ENCODE measurements around the gene ARPC1A.
"Not testable (repeated sequence)": the region's sequence is repeated elsewhere in the genome, so short reads cannot be mapped to it uniquely, and the experiment has no call there.

Gene ARPC1A

DNA sequence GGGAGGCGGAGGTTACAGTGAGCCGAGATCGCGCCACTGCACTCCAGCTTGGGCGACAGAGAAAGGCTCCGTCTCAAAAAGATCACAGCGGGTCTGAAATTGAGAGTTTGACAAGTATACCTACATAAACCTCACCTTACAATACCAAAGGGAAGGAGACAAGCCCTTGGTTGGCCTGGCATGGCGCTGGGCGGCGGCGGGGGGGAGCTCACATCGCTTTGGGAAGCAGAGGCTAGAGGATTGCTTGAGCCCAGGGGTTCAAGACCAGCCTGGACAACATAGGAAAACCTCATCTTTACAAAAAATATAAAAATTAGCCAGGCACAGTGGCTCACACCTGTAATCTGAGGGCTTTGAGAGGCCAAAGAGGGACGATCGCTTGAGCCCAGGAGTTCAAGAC is 1.1 kb upstream of the ARPC1A start:
- no peak for DNase-seq

- DNase-seq, result no peak
Observed at GRCh38 chr7:99325001-99325493, 651 bp upstream of the ARPC1A start.

GRCh38 chr7:99326408-99326782 is 697 bp downstream of the ARPC1A start:
- no peak for DNase-seq

DNA sequence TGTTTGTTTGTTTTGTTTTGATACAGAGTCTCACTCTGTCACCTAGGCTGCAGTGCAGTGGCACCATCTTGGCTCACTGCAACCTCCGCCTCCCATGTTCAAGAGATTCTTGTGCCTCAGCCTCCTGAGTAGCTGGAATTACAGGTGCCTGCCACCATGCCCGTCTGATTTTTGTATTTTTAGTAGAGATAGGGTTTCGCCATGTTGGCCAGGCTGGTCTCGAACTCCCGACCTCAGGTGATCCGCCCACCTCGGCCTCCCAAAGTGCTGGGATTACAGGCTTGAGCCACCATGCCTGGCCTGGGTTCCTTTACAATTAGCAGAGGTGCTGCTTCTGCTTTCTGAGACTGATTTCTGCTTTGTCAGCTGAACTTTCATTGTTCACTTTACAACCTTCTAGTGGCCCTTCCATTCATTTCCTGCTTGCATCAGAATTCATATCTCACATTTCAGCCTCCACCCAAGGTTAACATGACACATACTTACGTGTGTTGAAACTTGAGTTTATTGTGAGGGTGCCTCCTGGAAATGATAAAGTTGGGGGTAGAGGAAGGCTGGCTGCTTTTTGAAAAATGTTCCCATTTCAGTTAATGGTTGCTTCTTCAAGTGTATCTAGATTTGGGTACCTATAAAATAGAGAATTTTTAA is 4.7 kb downstream of the ARPC1A start:
- DNase-seq, result not testable (repeated sequence)

DNA sequence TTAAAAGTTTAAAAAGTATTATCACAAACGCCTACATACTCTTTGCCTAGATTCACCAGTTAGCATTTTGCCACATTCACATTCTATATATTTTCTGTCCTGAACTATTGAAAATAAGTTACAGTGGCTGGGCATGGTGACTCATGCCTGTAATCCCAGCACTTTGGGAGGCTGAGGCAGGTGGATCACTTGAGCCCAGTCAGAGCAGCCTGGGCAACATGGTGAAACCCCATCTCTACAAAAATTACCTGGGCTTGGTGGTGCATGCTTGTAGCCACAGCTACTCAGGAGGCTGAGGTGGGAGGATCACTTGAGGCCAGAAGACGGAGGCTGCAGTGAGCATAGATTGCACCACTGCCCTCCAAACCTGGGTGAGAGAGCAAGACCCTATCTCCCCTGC is 5.3 kb downstream of the ARPC1A start:
- DNase-seq, result no peak

- no peak for DNase-seq
Observed at GRCh38 chr7:99339595-99339994, 13.9 kb downstream of the ARPC1A start.

- no peak for DNase-seq
Observed at GRCh38 chr7:99340659-99341058, 15.0 kb downstream of the ARPC1A start.

GRCh38 chr7:99344061-99344647 is 18.5 kb downstream of the ARPC1A start:
- no peak for DNase-seq

GRCh38 chr7:99350641-99351040 is 24.9 kb downstream of the ARPC1A start:
- DNase-seq, result not testable (repeated sequence)

- DNase-seq, result no peak
Observed at GRCh38 chr7:99352247-99352646, 26.5 kb downstream of the ARPC1A start.

- no peak for DNase-seq
Observed at GRCh38 chr7:99355098-99355497, 29.4 kb downstream of the ARPC1A start.

GRCh38 chr7:99357701-99358490 is 32.2 kb downstream of the ARPC1A start:
- no peak for DNase-seq

DNA sequence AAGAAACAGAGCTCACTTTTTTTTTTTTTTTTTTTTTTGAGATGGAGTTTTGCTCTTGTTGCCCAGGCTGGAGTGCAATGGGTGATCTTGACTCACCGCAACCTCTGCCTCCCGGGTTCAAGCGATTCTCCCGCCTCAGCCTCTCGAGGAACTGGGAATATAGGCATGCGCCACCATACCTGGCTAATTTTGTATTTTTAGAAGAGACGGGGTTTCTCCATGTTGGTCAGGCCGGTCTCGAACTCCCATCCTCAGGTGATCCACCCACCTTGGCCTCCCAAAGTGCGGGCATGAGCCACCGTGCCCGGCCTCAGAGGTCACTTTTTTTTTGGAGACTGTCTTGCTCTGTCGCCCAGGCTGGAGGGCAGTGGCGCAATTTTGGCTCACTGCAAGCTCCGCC is 32.8 kb downstream of the ARPC1A start:
- DNase-seq, result not testable (repeated sequence)

DNA sequence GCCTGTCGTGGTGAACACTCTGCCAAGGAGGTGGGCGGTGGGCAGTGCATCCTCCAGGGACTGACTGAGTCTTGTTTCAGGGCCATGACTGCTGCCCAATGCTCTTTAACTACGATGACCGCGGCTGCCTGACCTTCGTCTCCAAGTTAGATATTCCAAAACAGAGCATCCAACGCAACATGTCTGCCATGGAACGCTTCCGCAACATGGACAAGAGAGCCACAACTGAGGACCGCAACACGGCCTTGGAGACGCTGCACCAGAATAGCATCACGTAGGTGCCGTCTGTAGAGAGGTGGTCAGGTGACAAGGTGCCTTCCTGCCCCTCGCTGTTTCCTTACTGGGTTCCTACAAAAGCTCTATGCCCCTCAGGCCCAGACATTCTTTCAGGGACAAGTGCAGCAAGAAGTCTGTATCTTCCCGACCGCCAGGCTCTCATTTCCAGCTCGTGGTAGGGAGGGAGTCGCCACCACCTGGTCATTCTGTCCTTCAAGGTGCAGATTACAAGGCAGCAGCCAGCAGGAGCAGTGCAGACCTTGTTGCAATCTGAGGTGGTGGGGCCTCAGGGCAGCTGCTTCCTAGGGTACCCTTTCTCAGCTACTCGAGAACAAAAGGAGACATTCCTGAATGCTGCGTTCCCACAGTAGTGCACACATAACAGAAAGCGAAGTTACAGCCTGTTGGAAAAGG is 33.9 kb downstream of the ARPC1A start:
- no peak for DNase-seq

GRCh38 chr7:99362801-99363200 is 37.1 kb downstream of the ARPC1A start:
- DNase-seq, result no peak

DNA sequence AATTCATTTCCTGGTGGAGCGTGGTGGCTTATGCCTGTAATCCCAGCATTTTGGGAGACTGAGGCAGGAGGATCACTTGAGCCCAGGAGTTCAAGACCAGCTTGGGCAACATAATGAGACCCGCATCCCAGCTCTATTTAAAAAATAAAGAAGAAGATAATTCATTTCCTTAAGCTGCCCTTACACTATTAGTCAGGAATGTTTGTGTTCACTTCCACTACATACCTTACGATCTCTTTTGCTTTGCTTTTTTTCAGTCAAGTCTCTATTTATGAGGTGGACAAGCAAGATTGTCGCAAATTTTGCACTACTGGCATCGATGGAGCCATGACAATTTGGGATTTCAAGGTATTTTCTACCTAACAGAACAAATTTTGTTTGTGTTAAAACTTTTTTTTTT is 37.6 kb downstream of the ARPC1A start:
- no peak for DNase-seq

GRCh38 chr7:99365318-99366141 is 39.8 kb downstream of the ARPC1A start:
- DNase-seq, result no peak

GRCh38 chr7:99366646-99367045 is 40.9 kb downstream of the ARPC1A start:
- DNase-seq, result no peak

DNA sequence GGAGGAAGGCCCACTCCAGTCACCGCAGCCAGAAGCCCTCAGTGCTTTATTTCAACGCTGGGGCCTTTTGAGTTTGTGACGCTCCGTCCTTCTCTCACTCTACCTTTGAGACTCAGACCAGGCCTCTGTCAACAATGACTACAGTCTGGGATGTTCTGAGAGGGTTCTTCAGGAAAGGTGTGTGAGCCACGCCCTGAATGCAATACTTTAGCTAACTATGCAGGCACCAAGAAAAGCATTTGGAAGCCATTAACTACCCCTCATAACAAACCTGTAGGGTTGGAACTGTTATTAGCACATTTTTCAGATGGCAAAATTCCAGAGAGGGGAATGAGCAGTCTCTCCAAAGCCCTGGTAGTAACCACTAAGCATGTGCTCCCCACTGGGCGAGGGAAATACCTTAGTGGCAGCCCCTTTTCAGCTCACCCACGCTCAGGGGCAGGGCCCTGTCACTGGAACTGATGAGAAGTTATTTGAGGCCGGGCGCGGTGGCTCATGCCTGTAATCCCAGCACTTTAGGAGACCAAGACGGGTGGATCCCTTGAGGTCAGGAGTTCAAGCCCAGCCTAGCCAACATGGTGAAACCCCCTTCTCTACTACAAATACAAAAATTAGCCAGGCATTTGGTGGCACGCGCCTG is 43.2 kb downstream of the ARPC1A start:
- DNase-seq, result no peak

DNA sequence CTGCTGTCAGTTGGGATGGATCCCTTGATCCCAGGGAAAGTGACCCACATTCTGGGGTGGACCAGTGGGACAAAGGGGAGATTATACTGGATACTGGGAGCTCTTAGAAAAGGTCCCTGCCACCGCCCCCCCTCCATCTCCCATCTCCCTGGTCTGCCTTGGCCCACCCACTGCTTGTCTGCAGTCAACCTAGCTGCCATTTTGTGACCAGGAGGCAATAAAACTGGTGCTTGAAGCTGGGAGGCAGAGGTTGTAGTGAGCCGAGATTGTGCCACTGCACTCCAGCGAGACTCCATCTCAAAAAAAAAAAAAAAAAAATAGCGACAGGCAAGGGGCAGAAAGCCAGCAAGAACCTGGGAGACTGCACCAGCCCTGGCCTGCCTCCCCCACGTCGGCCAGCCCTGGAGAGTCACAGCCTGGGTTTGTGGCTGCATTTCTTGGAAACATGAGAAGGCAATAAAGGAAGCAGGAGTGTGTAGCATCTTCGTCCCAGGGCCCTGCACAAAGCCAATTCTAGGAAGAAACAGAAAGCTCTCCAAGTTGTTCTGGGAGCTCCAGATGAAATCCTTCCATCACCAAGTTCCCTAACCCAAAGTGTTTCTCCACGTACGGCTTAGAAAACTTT is 44.2 kb downstream of the ARPC1A start:
- no peak for DNase-seq

GRCh38 chr7:99371376-99371920 is 45.8 kb downstream of the ARPC1A start:
- DNase-seq, result no peak

All from NCI-H774 (cell line).